DMS 273 treated with DMSO at 0.1 percent for 48 hours (cell line): ENCODE results near the gene MTCL1.

Experiments
- DNase-seq: peaks from one replicate; lab custom pipeline; 2025; lab: John Stamatoyannopoulos, UW

The MTCL1 gene

GRCh38 chr18:8868276-8868675 lies 162.9 kb downstream of the MTCL1 start:
- no peak for DNase-seq

GRCh38 chr18:8868779-8869415 lies 163.5 kb downstream of the MTCL1 start:
- DNase-seq: no peak

GRCh38 chr18:8869696-8870095 lies 164.3 kb downstream of the MTCL1 start:
- no peak for DNase-seq

GRCh38 chr18:8870528-8870927 lies 165.2 kb downstream of the MTCL1 start:
- peak; percentile 67 for DNase-seq

DNA sequence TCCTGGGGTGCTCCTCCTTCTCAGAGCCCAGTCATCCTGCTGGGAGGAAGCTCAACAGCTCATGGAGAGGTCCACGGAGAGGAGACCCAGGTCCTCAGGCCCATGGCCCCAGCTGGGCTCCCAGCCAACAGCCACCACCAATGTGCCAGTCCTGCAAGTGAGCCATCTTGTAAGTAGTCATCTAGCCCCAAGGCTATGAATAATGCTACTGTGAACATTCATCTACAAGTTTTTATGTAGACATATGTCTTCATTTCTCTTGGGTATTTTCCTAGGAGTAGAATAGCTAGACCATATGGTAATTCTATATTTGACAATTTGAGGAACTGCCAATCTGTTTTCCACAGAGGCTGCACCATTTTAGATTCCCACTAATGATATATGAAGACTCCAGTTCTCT lies 166.1 kb downstream of the MTCL1 start:
- peak; percentile 85 for DNase-seq

DNA sequence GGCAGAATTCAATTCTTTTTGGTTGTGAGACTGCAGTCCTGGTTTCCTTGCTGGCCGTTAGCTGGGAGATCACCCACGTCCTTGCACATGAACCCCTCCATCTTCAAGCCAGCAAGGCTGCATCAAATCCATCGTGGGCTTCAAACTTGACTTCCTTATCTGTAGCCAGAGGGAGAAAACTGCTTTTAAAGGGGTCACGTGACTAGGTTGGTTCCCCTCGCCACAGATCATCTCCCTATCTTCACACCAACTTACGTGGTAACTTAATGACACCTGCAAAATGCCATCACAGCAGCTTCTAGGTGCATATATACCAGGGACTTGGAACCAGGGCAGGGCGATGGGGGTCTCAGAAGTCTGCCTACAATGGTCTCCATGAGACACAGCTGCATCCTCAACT lies 169.5 kb downstream of the MTCL1 start:
- DNase-seq: no peak

- DNase-seq: no peak
These were observed 171.5 kb downstream of the MTCL1 start for GRCh38 chr18:8876887-8877286.

DNA sequence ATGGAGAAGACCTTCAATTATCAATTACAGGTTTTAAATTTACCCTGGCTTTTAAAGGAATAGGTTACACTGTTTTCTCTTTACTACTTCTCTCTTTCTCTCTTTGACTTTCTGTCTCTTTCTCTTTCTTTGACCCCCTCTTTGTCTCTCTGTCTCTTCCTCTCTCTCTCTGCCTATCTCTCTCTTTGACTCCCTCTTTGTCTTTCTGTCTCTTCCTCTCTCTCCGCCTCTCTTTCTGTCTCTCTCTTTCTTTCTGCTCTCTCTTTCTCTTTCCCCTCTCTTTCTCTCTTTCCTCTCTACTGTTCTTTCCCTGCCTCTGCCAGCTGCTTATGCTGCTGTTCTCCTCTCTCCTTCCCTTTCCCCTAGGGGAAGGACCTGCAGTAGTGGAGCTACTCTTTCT lies 175.7 kb downstream of the MTCL1 start:
- no peak for DNase-seq
